GM18498 (cell line): Measurements from ENCODE around the gene CSKMT.
A peak's percentile ranks its signal among the peaks of the same experiment; 100 is the strongest.
"Not testable (repeated sequence)": the region's sequence is repeated elsewhere in the genome, so short reads cannot be mapped to it uniquely, and the experiment has no call there.

ENCODE experiments used
- ATAC-seq: cut with Tn5 transposase; IDR thresholded peaks from one replicate; pipeline ENCODE4 v1.9.1; 2021; ENCODE audit warnings: mild to moderate bottlenecking, moderate library complexity; ENCODE audit not compliant: unreplicated experiment

CSKMT gene, protein sequence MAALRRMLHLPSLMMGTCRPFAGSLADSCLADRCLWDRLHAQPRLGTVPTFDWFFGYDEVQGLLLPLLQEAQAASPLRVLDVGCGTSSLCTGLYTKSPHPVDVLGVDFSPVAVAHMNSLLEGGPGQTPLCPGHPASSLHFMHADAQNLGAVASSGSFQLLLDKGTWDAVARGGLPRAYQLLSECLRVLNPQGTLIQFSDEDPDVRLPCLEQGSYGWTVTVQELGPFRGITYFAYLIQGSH

DNA sequence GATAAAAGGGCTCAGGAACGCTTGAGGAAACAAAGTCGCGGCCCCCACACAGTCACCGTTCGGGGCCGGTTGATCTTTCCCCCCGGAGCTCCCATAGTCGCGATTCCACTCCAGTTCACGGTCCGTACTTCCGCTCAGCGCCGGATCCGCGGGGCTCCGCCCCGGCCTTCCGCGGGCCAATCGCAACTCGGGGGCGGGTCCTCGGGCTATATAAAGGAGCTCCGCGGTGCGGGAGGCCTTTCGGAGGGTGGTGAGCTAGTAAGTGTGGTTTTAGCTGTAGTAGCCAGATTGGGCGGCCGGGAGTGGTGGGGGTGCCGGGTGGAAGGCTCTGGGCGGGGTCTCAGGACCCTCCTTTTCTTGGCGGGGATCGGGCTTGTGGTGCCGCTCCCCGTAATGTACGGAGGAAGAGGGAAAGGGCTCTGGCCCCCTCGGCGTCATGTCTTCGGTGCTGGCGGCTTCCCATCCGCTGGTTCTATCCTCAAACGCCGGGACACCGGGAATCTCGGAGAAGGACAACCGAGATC is at the start of gene CSKMT, which contains the start of gene C11orf98:
CSKMT (plus strand) TSS at position 238 of the 524 bp plus-strand sequence. CDS start 568 bp downstream, outside the sequence.
C11orf98 (minus strand) TSS at position 136 of the 524 bp plus-strand sequence; CDS start at position 95, 41 bp downstream.
- peak; percentile 89 for ATAC-seq

DNA sequence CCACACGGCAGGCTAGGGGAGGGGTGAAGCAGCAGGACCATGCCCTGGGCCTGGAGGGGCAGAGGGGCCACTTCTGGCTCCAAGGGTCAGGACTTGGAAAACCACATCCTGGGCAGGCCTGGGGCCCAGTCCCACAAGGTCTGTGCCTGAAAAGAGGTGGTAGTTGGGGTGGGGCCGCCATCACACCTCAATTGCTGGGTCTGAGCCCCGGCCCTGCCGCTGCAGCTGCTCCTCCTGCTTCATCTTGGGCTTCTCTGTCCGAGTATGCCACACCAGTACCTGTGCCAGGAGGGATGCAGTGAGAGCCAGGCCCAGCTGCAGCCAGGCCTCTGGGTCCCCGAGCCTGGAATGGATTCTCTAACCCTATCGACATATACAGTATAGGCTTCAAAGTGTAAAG is 49.6 kb upstream of the CSKMT start:
- no peak for ATAC-seq

GRCh38 chr11:62616957-62617356 is 48.2 kb upstream of the CSKMT start:
- ATAC-seq = not testable (repeated sequence)

GRCh38 chr11:62621027-62621566 is 44.0 kb upstream of the CSKMT start:
- ATAC-seq = no peak

DNA sequence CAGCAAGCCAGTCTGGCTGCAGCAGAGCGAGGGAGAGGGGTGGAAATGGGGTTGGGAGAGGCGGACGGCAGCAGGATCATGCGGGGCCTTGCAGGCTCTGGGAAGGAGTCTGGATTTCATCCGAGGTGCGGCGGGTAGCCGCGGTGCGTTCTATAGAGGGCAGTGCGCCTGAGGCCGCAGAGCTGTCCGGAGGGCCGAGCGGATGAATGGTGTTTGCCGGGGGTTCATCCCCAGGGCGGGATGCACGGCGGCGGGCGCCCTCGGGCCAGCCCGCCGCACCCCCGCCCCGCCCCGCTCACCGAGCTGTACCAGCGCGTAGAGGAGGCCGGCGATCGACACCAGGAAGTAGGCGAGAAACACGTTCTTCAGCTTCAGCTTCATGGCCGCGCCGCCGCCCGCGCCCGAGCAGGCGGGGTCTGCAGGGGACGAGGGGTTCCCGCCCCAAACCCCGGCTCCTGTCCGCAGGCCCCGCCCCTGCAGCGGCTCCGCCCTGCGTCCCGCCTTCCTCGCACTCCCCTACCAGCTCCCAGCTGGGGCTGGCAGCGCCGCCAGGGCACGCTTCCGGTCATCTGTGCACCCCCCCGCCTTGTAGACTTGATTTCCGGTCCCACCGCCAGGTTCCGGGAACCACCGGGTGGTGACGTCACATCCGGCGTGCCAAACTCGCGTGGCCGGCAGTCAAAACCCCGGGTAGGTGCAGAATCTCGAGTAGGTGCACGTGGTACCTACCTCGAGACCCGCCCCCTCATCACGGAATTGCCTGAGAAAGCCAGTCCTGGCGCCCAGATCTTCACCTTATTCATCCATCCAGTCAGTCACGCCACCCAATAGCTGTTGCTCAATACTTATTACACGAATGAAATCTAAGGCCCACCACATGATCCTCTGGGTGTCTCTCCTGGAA is 43.3 kb upstream of the CSKMT start, which contains the start of gene B3GAT3:
B3GAT3 (minus strand) TSS at position 420 of the 904 bp plus-strand sequence; CDS start at position 381, 39 bp downstream.
- ATAC-seq = peak; percentile 95

DNA sequence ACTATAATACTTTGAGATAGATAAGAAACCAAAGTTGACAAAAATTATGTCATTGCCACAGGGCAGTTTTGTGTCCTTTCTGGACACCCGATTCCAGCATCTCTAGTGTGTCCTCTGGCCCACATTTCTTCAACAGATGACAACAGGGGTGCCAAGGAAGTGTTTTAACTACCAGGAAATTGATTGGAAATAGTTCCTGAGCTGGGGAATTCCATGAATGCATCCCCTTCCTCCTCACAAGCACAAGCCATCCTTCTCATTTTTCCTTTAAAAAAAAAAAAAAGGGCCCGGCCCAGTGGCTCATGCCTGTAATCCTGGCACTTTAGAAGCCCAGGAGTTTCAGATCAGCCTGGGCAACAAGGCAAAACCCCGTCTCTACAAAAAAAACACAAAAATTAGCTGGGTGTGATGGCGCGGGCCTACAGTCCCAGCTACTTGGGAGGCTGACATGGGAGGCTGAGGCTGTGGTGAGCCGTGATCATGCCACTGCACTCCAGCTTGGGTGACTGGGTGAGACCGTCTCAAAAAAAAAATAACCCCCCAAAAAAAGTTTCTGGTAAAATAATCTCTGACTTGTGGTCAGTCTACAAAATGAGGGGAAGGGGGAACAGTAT is 42.5 kb upstream of the CSKMT start:
- no peak for ATAC-seq

DNA sequence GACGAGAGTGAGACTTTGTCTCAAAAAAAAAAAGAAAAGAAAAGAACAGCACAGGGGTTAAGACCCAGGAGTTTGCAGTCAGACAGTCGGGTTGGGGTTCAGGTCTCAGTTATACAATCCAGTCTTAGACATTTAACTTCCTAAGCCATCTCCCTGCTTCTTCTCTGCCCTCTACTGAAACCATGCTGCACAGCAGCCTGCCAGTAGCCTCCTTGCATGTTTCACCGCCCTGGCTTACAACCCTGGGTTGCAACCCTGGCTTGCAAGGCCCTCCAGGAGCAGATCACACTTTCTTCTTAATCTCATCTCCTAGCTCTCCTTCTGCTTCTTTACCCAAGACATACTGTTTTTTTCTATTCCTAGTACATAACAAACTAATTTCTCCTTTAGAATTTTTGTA is 37.4 kb upstream of the CSKMT start:
- ATAC-seq = no peak

- ATAC-seq = no peak
These were observed 32.6 kb upstream of the CSKMT start for GRCh38 chr11:62632492-62632891.

GRCh38 chr11:62644220-62644619 is 20.9 kb upstream of the CSKMT start:
- no peak for ATAC-seq

GRCh38 chr11:62645671-62645945 is 19.5 kb upstream of the CSKMT start:
- no peak for ATAC-seq

DNA sequence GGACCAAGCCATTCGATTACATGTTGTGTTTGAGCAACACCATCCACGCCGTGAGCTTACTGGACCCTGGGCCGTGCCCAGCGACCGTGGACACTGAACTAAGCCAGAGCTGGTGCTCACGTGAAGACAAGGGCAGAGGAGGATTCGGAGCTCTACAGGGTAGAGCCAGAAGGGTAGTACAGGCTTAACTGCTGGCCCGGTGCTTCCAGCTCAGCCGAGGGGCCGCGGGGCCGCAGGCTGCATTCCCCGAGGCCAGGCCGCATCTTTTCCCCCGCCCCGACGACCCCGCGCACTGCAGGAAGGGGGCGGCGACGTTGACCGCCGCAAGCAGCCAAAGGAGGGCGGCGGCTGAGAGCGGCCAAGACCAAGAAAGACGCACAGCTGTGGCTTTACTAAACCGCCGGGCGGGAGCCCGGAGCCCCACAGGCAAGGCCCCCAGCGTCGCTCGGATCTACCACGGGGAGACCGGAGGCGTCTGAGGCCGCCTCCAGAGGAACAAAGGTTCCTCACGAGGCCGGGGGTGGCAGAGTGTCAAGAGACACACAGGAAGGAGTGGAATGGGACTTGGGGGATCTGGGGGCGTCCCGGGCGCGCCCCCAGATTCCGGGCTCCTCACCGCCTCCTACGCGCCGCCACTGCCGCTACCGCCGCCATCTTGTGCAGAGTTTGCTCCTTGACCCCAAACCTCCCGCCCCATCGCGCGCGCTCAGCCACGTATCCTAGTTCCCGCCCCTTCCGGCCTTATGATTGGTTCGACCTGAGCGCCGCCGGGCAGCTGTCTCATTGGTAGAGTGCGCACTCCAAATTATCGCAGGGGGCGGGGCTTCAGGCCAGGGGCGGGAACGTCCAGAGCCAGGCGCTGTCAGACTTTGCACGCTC is 18.9 kb upstream of the CSKMT start, which contains the start of gene GANAB:
GANAB (minus strand) TSS at position 668 of the 879 bp plus-strand sequence; CDS start at position 654, 14 bp downstream.
- ATAC-seq = peak; percentile 87

DNA sequence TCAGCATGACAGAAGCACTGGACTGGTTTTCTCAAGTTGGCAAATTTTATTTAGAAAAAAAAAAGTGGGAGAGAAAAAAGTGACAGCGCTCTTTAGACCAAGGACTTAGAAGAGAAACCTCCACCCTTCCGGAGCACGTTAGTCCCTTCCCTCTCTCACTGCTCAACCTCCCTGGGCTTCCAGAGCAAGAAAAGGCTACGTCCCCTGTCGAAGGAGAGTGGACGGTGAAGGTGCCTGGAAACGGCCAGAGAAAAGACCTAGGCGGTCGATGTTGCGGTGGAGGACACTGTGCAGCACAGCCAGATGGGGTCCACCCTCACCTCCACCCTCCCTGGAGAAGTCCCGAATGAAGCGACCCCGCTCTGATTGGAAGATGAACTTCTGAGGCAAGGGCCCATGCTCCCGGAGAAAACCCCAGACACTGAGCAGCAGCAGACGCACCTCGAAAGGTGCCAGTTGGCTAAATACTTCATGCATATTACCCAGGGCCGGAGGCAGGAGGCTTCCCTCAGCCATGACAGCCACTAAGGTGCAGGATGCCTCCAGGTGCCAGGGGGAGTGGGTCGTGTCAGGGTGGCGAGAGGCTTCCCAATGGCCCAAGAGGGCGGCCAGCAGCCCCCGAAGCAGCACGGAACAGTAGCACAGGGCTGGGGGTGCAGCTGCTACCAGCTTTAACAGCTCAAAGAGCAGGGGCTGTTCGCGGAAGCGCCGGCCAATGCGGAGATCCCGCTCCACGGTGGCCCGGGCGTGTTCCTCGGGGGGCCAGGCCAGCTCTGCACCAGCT is 18.1 kb upstream of the CSKMT start:
- ATAC-seq = no peak

DNA sequence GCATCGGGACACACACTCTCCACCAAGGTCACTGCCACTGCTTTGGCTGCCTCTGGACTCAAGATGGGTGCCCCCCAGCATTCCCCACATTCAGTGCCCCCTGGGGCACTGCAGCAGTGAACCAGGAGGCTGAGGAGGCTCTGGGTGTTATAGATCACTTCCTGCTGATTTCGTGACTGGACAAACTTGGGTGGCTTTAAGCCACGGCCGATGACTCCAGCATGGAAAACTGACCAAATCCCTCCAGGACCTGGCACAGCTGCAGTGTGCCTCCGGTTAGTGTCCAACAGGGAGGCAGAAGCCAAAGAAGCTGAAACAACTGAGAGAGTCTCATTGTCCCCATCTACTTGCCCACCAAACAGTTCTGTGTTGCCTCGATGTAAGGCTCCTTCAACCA is 17.5 kb upstream of the CSKMT start:
- no peak for ATAC-seq

- ATAC-seq = no peak
These were observed 16.7 kb upstream of the CSKMT start for GRCh38 chr11:62648185-62648966.

DNA sequence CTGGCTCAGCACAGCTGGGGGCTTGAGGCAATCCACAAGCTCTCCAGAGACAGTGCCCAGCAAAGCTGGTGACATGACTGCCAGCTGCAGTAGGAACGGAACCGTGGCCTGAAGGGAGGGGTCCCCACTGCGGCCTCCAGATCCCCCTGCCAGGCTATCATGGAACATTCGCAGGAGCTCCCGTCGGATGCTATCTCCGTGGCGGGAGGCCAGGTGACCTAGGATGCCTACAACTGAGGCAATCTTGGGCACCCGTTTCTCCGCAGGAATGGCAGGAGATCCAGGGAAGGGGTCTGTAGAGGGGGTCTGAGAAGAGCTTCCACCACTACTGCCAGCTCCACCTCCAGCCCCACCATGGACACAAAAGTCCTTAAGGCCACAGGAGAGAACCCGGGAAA is 16.1 kb upstream of the CSKMT start:
- ATAC-seq = no peak

GRCh38 chr11:62649486-62649885 is 15.6 kb upstream of the CSKMT start:
- no peak for ATAC-seq

DNA sequence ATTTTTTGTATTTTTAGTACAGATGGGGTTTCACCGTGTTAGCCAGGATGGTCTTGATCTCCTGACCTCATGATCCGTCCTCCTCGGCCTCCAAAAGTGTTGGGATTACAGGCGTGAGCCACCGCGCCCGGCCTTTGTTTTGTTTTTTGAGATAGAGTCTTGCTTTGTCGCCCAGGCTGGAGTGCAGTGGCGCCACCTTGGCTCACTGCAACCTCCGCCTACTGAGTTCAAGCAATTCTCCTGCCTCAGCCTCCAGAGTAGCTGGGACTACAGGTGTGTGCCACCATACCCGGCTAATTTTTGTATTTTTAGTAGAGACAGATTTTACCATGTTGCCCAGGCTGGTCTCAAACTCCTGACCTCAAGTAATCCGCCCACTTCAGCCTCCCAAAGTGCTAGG is 14.8 kb upstream of the CSKMT start:
- ATAC-seq = not testable (repeated sequence)
